ENCODE data around the gene SEL1L3. TPM values are rescaled to one million over a fixed set of nuclear protein-coding genes. Genes with fewer than 3 reads are reported as not detected.

Gene SEL1L3
- total RNA-seq, 4 donors from 2014 or later = 0.73 to 4.1 (median 2.2) TPM

- DNase-seq = no peak
- Histone ChIP-seq H3K27me3 (no peaks in the 10 kb centered on the region), H3K4me3 (no peak overlapping the region), H3K9me3 (no peaks in the 10 kb centered on the region), H3K27ac (no peak overlapping the region), H3K4me1 (peaks cover 4 to 13% of the 10 kb centered on the region in 2 donors), H3K36me3 (no peaks in the 10 kb centered on the region)
- TF ChIP-seq POLR2A (IDR thresholded peaks at IDR 0.05) (no peak), CTCF (IDR thresholded peaks at IDR 0.05 in 4 of 5, conservative IDR thresholded peaks at IDR 0.05 in 1 of 5) (no peak)
- in situ Hi-C loops (cut with MboI; ENCODE audit: low sequenced_read_pairs in 4 of 4) = no loop called here
- intact Hi-C loops (cut with DNase I; ENCODE audit: low total_unique reads) = no loop called here
- no peak for ATAC-seq
These were observed 51.5 kb downstream of the SEL1L3 start for GRCh38 chr4:25811374-25811690.

- no peaks in the 10 kb centered on the region for H3K9me3 ChIP-seq
- H3K4me3 ChIP-seq = no peak overlapping the region
- intact Hi-C loops (cut with DNase I; ENCODE audit: low total_unique reads) = no loop called here
- no peaks in the 10 kb centered on the region for H3K27me3 ChIP-seq
- in situ Hi-C loops (cut with MboI; ENCODE audit: low sequenced_read_pairs in 4 of 4) = no loop called here
- no peaks in the 10 kb centered on the region for H3K36me3 ChIP-seq
- peaks cover 4 to 13% of the 10 kb centered on the region in 2 donors for H3K4me1 ChIP-seq
- ATAC-seq (no peak), DNase-seq (no peak)
- H3K27ac ChIP-seq = no peak overlapping the region
- no peak for TF ChIP-seq CTCF (IDR thresholded peaks at IDR 0.05 in 4 of 5, conservative IDR thresholded peaks at IDR 0.05 in 1 of 5)
- no peak for TF ChIP-seq POLR2A (IDR thresholded peaks at IDR 0.05)
These were observed 52.1 kb downstream of the SEL1L3 start for GRCh38 chr4:25810461-25811373.

GRCh38 chr4:25809996-25810395 is 52.8 kb downstream of the SEL1L3 start:
- H3K4me1 ChIP-seq = peaks cover 4 to 13% of the 10 kb centered on the region in 2 donors
- DNase-seq (no peak), ATAC-seq (no peak)
- in situ Hi-C loops (cut with MboI; ENCODE audit: low sequenced_read_pairs in 4 of 4) (no loop called here), intact Hi-C loops (cut with DNase I; ENCODE audit: low total_unique reads) (no loop called here)
- no peak overlapping the region for H3K4me3 ChIP-seq
- H3K36me3 ChIP-seq = no peaks in the 10 kb centered on the region
- H3K27me3 ChIP-seq = no peaks in the 10 kb centered on the region
- H3K27ac ChIP-seq = no peak overlapping the region
- no peaks in the 10 kb centered on the region for H3K9me3 ChIP-seq
- TF ChIP-seq POLR2A (IDR thresholded peaks at IDR 0.05) (no peak), CTCF (IDR thresholded peaks at IDR 0.05 in 4 of 5, conservative IDR thresholded peaks at IDR 0.05 in 1 of 5) (no peak)

- ATAC-seq (no peak), DNase-seq (no peak)
- Histone ChIP-seq H3K4me1 (no peaks in the 10 kb centered on the region), H3K9me3 (no peaks in the 10 kb centered on the region), H3K36me3 (no peaks in the 10 kb centered on the region), H3K27ac (no peak overlapping the region), H3K27me3 (no peaks in the 10 kb centered on the region), H3K4me3 (no peak overlapping the region)
- intact Hi-C loops (cut with DNase I; ENCODE audit: low total_unique reads) (no loop called here), in situ Hi-C loops (cut with MboI; ENCODE audit: low sequenced_read_pairs in 4 of 4) (no loop called here)
- TF ChIP-seq POLR2A (IDR thresholded peaks at IDR 0.05) = no peak
These were observed 55.6 kb downstream of the SEL1L3 start for GRCh38 chr4:25807102-25807728.

- no peak for DNase-seq
- no peaks in the 10 kb centered on the region for H3K36me3 ChIP-seq
- intact Hi-C loops (cut with DNase I; ENCODE audit: low total_unique reads) (no loop called here), in situ Hi-C loops (cut with MboI; ENCODE audit: low sequenced_read_pairs in 4 of 4) (no loop called here)
- H3K27me3 ChIP-seq = no peaks in the 10 kb centered on the region
- no peak for ATAC-seq
- H3K27ac ChIP-seq = no peak overlapping the region
- H3K9me3 ChIP-seq = no peaks in the 10 kb centered on the region
- no peaks in the 10 kb centered on the region for H3K4me1 ChIP-seq
- TF ChIP-seq CTCF (IDR thresholded peaks at IDR 0.05 in 4 of 5, conservative IDR thresholded peaks at IDR 0.05 in 1 of 5) (no peak), POLR2A (IDR thresholded peaks at IDR 0.05) (no peak)
- no peak overlapping the region for H3K4me3 ChIP-seq
These were observed 57.4 kb downstream of the SEL1L3 start for GRCh38 chr4:25805255-25805860.

All from gastrocnemius medialis (tissue), 4 donors.